Measurements from ENCODE around the gene GPD1L. TPM values are rescaled to one million over a fixed set of nuclear protein-coding genes. Genes with fewer than 3 reads are reported as not detected.

Gene GPD1L
- total and polyA plus RNA-seq, 2 donors from 2014 or later, result 31.1 to 35.5 TPM

- DNase-seq (no peak), FAIRE-seq (no peak)
- Histone ChIP-seq H3K36me3 (ENCODE audit: control insufficient read depth in 2 of 3, insufficient read depth in 3 of 3, low read length in 3 of 3) (peaks cover 0 to 13% (median 4%) of the 10 kb centered on the region in 3 donors), H3K9ac (ENCODE audit: low read length in 3 of 3) (no peak overlapping the region), H3K27me3 (ENCODE audit: control insufficient read depth, insufficient read depth, low read length) (no peaks in the 10 kb centered on the region), H3K27ac (ENCODE audit: low read depth in 2 of 2, low read length in 2 of 2) (no peak overlapping the region), H3K4me3 (ENCODE audit: low read length in 3 of 3) (no peak overlapping the region), H3K9me3 (ENCODE audit: control insufficient read depth in 2 of 3, insufficient read depth in 1 of 3, low read length in 3 of 3) (no peaks in the 10 kb centered on the region), H3K4me1 (ENCODE audit: control insufficient read depth in 2 of 3, insufficient read depth in 2 of 3, low read depth in 1 of 3, low read length in 3 of 3) (peaks cover 0 to 5% (median 0%) of the 10 kb centered on the region in 3 donors)
- intact Hi-C loops (cut with DNase I), result no loop called here
- TF ChIP-seq, protein P1, sequence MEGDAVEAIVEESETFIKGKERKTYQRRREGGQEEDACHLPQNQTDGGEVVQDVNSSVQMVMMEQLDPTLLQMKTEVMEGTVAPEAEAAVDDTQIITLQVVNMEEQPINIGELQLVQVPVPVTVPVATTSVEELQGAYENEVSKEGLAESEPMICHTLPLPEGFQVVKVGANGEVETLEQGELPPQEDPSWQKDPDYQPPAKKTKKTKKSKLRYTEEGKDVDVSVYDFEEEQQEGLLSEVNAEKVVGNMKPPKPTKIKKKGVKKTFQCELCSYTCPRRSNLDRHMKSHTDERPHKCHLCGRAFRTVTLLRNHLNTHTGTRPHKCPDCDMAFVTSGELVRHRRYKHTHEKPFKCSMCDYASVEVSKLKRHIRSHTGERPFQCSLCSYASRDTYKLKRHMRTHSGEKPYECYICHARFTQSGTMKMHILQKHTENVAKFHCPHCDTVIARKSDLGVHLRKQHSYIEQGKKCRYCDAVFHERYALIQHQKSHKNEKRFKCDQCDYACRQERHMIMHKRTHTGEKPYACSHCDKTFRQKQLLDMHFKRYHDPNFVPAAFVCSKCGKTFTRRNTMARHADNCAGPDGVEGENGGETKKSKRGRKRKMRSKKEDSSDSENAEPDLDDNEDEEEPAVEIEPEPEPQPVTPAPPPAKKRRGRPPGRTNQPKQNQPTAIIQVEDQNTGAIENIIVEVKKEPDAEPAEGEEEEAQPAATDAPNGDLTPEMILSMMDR (IDR thresholded peaks at IDR 0.05; ENCODE audit: borderline replicate concordance, extremely low read depth, insufficient read depth), result no peak
These were observed 23.4 kb downstream of the GPD1L start for GRCh38 chr3:32129832-32130231.

- TF ChIP-seq, protein P1 (IDR thresholded peaks at IDR 0.05; ENCODE audit: borderline replicate concordance, extremely low read depth, insufficient read depth), result no peak
- Histone ChIP-seq H3K27me3 (ENCODE audit: control insufficient read depth, insufficient read depth, low read length) (no peaks in the 10 kb centered on the region), H3K4me3 (ENCODE audit: low read length in 3 of 3) (no peak overlapping the region), H3K9me3 (ENCODE audit: control insufficient read depth in 2 of 3, insufficient read depth in 1 of 3, low read length in 3 of 3) (no peaks in the 10 kb centered on the region), H3K36me3 (ENCODE audit: control insufficient read depth in 2 of 3, insufficient read depth in 3 of 3, low read length in 3 of 3) (peaks cover 0 to 13% (median 4%) of the 10 kb centered on the region in 3 donors), H3K4me1 (ENCODE audit: control insufficient read depth in 2 of 3, insufficient read depth in 2 of 3, low read depth in 1 of 3, low read length in 3 of 3) (no peaks in the 10 kb centered on the region), H3K9ac (ENCODE audit: low read length in 3 of 3) (no peak overlapping the region), H3K27ac (ENCODE audit: low read depth in 2 of 2, low read length in 2 of 2) (no peak overlapping the region)
- DNase-seq (no peak), FAIRE-seq (no peak)
- intact Hi-C loops (cut with DNase I), result no loop called here
These were observed 25.7 kb downstream of the GPD1L start for GRCh38 chr3:32132121-32132520.

DNA sequence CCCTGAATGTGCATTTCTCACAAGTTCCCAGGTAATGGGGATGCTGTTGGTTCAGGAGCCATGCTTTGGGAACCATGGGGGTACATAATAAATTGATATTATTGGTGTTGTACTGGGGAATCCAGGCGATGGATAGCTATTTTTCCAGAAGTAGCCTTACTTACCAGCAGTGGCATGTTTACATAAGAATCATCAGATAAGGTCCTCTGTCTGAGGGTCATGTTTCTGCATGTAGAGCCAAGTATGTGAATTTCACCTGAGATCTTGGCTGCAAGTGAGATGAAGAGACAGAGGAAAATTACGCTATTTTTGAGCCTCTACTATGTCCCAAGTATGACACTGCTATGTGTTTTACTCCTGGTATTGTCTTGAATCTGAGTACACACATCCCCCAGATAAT is 26.3 kb downstream of the GPD1L start:
- DNase-seq (no peak), FAIRE-seq (no peak)
- Histone ChIP-seq H3K4me1 (ENCODE audit: control insufficient read depth in 2 of 3, insufficient read depth in 2 of 3, low read depth in 1 of 3, low read length in 3 of 3) (no peaks in the 10 kb centered on the region), H3K27me3 (ENCODE audit: control insufficient read depth, insufficient read depth, low read length) (no peaks in the 10 kb centered on the region), H3K9me3 (ENCODE audit: control insufficient read depth in 2 of 3, insufficient read depth in 1 of 3, low read length in 3 of 3) (no peaks in the 10 kb centered on the region), H3K4me3 (ENCODE audit: low read length in 3 of 3) (no peak overlapping the region), H3K9ac (ENCODE audit: low read length in 3 of 3) (no peak overlapping the region), H3K36me3 (ENCODE audit: control insufficient read depth in 2 of 3, insufficient read depth in 3 of 3, low read length in 3 of 3) (peaks cover 0 to 13% (median 4%) of the 10 kb centered on the region in 3 donors), H3K27ac (ENCODE audit: low read depth in 2 of 2, low read length in 2 of 2) (no peak overlapping the region)
- intact Hi-C loops (cut with DNase I), result no loop called here
- TF ChIP-seq, protein P1 (IDR thresholded peaks at IDR 0.05; ENCODE audit: borderline replicate concordance, extremely low read depth, insufficient read depth), result no peak

DNA sequence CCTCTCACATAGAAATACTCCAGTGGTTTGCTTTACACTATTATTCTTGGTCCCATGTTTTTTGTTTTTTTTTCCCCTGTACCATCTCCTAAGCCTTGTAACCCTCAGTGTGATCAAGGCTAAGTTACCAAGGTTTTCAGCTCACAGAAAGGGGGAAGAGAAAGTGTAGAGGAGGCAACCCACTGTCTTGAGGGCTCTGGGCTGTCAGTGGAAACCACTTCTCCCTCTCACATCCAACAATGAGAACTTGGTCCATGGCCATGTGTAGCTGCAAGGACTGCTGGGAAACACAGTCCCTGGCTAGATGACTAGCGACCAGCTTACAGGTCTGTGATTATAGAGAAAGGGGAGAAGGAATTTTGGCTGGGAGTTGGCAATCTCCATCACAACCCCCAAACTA is 30.3 kb downstream of the GPD1L start:
- Histone ChIP-seq H3K4me3 (ENCODE audit: low read length in 3 of 3) (no peak overlapping the region), H3K9me3 (ENCODE audit: control insufficient read depth in 2 of 3, insufficient read depth in 1 of 3, low read length in 3 of 3) (no peaks in the 10 kb centered on the region), H3K9ac (ENCODE audit: low read length in 3 of 3) (no peak overlapping the region), H3K27me3 (ENCODE audit: control insufficient read depth, insufficient read depth, low read length) (no peaks in the 10 kb centered on the region), H3K36me3 (ENCODE audit: control insufficient read depth in 2 of 3, insufficient read depth in 3 of 3, low read length in 3 of 3) (peaks cover 0 to 9% (median 5%) of the 10 kb centered on the region in 3 donors), H3K27ac (ENCODE audit: low read depth in 2 of 2, low read length in 2 of 2) (no peak overlapping the region), H3K4me1 (ENCODE audit: control insufficient read depth in 2 of 3, insufficient read depth in 2 of 3, low read depth in 1 of 3, low read length in 3 of 3) (no peaks in the 10 kb centered on the region)
- TF ChIP-seq, protein P1 (IDR thresholded peaks at IDR 0.05; ENCODE audit: borderline replicate concordance, extremely low read depth, insufficient read depth), result no peak
- intact Hi-C loops (cut with DNase I), result no loop called here
- no peak for DNase-seq
- FAIRE-seq, result no peak

Data from kidney (tissue), 14 donors.